Hematopoietic multipotent progenitor cell treated with erythropoietin and hydrocortisone succinate and interleukin-3 and kit ligand, for 4 days (in vitro differentiated cells): ENCODE data around the gene CCR3.
A peak's percentile ranks its signal among the peaks of the same experiment; 100 is the strongest.

Experiments used
- DNase-seq: peaks from one replicate; pipeline ENCODE4 v3.0.0-alpha.2; 2015

Gene CCR3

DNA sequence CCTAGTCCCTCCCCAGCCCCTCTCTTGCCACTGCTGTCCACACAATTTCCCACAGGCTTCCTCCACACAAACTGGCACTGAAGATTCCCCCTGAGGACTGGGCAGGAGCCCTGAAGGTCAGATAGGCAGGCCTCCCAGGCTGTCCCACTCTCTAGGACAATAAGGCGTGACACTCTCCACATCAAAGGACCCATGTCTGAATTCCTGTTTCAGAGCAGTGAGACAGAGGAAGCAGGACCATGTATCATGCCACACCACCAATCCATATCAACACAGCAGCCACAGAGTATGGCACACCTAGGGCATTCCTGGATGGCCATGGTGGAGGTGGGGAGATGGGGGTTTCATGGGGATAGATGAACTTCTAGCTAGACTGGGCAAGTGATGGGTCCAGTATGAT lies 20.3 kb upstream of the CCR3 start:
- DNase-seq = no peak

DNA sequence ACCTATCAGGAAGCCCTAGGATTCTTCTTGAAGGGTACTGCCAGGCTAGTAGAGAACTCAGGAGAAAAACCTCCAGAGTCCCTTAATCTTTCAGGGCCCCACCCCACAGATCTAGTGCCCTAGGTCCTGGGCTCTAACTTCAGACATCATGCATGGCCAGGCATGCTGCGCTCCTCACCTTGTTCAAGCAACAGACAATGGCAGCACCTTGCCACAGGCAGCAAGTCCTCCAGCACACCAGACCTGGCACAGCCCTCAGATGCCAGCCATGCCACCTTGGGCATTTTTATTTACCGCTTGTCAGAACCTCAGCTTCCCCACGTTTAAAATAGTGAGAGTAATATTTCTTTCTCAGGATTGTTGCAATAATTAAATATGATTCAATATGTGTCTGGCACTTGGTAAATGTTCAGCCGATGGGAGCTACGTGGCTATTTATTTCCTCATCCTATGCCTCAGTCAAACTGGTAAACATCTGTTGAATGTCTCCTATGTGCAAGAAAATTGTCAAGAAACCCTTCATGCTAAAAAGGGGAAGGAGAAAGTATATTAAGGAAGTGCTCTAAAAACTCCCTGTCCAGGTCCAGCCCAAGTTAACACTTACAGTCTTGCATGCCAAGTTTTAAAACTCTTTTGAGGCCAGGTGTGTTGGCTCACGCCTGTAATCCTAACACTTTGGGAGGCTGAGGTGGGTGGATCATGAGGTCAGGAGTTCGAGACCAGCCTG lies 19.7 kb upstream of the CCR3 start:
- DNase-seq = peak; percentile 79

DNA sequence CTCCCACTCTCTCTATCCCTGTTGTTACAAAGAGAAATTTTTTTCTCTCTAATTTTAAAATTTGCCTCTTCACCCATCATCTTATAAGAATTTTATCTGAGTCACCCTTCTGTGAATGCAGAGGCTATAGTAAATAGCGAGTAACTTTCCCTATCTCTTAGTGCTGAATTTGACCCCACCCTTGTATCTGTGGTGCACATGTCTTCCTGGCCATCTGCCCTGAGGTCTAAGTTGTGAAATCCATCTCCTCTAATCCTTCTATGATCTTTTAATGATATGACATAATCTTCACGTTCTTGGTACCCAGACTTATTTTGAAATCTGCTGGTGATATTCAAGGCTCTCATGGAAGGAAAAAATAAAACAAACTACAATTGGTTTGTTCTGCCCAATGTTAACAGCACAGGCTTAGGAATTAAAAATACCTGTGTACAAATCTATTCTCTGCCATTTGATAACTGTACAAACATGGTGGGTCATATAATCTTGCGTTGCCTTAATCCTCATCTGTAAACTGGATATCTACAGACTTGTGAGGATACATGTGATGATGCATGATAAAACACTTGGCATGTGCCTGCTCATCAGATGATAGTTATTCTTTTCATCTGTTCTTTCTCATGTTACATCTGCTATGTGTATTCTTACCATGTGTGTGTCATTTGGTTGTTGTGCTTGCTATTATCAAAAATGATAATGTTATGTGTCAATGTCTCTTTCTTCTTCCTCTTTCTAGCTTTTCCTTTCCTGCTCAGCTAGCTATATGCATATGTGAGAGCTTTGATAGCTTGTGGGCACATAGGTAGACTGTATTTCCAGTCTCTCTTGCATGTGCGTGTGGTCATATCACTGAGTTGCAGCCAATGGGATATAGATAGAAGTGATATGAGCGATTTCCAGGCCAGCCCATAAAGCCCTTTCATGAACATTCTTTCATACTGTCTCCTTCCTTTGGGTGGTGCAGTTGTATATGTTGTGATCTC lies 13.7 kb upstream of the CCR3 start:
- peak; percentile 96 for DNase-seq

DNA sequence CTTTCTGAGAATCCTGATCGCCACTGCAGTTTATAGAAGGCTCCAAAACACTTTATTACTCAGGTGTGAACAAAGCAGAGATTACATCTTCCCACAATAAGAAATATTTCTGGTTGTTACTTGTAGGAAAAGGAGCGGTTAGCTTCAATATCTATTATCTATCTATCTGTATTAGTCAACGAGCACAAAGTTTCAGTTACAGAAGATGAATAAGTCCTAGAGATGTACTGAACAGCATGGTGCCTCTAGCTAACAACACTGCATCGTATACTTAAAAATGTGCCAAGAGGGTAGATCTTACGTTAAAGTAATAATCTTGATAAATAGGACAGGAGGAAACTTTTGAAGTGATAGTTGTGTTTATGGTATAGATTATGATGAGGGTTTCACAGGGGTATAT lies 10.9 kb upstream of the CCR3 start:
- no peak for DNase-seq

DNA sequence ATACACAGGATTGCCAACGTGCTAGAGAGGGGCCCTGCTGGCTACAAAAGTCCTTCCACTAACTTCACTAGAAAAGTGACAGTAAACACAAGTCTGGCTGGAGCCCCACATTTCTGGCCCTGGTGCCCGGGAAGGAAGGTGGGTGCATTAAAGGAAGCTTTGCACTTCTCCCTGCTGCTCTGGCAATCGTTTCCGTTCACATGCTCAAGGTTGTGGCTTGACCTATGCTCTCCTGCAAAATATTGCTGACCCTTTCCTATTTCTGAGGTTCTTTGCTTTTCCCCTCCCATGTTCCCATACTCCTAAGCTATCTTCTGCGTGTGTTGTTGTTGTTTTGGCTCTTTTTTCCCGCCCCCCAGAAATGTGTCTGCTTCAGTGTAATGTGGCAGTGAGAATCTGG lies 9.1 kb upstream of the CCR3 start:
- DNase-seq = no peak

DNA sequence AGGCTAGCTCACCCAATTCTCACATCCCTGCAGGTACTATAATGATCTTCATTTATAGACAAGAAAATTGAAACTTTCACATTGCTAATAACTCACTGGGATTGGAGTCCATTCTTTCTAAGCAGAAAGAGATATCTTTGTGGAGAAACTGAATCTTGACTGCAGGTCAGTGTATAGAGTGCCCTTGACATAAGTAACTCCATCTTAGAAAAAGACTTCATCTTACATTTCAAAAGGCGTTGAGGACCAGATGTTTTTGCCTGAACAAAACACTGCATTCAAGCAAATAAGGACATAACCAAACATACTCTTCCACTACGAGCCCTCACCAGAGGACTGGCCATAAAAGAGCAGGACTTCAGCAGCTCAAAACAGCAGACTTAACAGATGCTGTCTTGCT lies 6.8 kb upstream of the CCR3 start:
- peak; percentile 34 for DNase-seq

DNA sequence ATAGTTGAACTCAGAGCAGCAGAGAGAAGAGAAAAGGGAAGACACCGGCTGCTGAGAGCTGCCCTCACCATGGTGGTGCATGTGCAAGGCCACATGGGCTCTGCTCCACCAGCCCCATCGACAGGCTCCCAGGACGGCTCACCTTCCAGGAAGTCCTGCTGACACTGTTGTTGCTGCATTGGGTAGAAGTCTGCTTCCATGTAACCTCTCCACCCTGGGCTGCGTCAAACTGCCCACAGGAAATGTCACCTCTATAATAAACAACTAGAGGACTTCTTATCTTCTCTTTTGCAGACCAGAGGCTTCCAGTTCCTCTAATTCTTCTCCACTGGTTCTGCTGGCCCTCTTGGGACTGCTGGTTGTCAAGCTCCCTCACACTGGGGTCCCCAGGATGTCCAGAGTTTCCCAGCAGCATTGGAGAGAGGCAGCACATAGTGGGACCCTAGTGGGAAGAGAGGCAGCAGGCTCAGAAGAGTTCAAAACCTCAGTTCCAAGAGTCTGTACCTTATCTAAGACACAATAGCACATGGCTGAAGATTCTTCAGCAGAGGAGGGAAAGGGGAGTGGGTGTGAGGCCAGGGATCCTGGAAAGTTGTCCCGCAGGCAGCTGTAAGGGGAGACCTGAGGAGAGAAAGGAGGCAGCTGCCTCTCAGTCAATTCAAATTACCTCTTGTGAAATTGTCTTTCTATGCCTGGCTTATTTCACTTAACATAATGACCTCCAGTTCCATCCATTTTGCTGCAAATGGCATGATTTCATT lies 5.8 kb upstream of the CCR3 start:
- DNase-seq = peak; percentile 83

DNA sequence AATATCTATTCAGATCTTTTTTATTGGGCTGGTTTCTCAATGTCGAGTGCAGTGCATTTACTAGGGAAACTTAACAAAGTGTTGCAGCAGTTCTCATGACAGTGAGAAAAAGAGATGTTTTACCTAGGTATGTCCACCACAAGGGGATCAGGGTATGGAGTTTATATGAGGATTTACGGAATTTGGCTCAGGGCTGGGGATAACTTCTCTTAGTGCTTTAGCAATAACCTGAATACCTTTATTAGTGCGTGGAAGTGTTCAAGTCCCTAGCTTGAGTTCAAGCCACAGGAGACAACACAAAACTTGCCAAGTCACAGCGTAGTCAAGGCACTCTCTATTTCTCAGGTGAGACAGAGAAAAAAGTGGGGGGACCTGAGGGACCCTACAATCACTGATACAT lies 3.9 kb upstream of the CCR3 start:
- DNase-seq = no peak

DNA sequence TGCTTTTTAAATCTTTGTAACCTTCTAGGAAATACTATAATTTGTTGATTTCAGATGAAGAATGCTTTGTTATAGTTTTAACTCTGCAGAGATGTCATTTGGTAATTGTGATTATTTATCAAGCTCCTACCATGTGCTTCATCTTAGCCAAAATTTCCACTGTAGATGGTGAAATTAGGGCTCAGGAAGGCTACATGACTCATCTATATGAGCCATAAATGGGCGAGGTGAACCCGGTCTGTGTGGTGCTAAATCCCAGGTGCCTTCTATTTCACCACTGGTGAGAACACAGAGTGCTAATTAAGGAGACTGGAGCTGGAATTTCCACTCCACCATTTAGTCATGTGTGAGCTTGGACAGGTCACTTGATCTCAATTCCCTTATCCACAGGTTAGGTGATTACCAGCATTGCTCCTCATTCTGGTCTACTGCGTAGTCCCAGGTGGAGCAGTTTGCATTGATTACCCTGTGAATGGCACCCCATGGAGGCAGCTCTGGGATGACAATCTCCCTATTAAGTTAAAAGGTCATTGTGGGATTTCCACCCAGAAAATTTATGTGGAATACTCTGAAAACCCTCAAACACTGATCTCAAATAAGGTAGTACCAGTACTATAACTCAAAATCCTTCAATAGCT lies 2.8 kb upstream of the CCR3 start:
- no peak for DNase-seq

DNA sequence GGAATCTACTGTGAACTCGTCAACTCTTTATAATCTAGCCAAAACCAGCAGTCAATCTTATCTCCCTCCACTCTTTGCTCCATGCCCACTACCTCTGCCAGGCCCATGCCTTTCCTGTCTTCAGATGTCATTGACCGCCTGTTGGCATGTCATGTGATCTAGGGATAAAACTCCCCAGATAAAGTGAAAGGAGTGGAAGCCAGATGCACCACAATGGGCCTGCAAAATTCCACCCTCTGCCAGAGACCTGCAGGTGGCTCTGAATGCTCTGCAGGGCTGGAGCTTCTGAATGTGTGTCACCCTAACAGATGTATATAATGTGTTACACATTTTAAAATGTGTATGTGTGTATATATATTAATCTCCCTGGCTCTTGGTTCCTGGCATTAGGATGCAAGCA lies 2.3 kb upstream of the CCR3 start:
- peak; percentile 38 for DNase-seq

DNA sequence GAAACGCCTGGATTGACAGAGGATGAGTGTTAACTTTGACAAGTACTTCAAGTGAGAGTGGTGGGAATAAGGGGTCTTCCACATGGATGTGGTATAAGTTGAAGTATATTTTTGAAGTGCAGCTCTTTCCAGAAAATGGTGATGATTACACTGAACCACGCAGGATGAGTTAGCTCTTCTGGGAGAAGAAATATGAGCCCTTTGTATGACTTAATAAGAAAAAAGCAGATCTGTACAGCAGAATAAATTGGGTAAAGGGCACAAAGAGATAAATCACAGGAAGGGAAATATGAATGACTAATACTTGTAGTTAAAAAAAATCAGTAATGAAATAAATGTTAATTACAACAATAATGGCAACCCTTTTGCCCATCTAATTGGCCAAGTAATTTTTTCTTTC lies 1.3 kb downstream of the CCR3 start:
- no peak for DNase-seq

DNA sequence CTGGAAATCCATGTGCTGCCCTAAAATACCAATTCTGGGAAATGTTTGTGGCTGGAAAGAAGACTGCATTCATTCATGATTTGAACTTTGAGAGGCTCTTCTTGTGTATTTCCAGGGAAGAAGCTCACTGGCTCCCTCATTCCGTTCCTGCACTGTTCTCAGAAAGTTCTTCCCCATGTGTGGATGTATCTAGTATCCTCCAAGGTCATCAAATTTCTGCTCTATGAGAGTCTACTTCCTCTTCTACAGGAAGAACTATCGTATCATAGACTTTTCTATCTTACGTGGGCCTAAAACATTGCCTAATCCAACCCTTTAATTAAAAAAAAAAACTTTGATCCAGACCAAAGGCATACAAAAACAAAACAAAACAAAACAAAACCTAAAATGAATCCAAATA lies 2.9 kb downstream of the CCR3 start:
- no peak for DNase-seq

DNA sequence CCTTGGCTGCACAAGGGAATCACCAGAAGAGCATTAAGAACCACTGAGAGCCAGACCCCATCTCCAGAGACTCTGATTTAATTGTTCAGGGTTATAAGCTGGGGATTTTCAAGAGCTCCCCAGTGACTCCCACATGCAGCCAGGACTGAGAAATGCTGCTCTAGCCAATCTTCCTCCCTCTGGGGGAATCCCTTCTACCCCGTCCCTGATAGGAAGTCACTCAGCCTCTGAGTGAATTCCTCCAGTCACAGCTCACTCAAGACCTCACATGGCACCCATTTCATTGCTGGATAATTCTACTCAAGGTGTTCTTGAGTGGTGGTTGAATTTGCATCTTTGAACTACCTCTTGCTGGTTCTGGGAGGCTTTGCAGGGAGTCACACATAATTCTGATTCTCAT lies 10.7 kb downstream of the CCR3 start:
- no peak for DNase-seq

DNA sequence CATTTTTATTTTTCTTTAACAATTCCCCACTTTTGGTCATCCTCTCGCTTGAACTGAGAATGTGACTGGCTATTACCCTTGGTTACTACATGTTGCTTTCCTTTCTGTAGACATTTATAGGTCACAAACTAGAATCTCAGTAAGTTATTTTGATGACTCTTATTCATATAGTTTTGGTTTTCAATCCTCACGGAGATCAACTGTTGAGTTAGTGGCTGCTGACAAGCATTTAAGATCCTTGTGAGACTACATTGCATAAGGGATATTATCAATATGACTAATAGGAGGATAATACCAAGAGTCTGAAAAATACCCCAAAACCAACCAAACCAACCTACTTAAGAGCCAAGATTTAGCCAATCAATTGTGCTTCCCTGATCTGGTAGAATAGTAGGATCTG lies 16.3 kb downstream of the CCR3 start:
- no peak for DNase-seq

DNA sequence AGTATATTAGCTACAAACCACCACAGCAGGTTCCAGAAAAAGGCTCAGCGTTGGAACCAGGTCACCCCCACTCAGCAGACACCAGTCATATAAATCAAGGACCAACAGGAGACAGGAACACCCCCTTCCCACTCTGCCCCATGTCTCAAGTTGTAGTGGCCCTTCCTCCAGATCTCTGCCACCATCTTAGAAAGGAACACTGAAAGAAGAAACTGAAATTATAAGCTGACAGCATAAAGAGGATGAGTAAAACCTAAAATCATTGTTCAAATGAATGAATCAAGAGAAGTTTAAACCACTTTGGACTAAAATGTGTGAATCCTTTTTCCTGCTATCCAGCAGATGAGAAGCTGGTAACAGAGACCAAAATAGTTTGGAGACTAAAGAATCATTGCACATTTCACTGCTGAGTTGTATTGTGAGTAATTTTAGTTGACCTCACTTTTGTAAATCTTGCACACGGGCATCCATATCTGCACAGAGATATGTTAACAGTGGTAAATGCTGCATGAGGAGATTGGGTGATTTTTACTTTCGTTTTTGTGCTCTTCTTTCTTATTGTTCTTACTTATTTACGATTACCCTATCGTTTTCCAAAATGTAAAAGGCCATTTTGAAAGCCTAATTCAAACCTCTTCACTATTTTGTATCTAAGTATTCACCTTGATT lies 19.8 kb downstream of the CCR3 start:
- DNase-seq = peak; percentile 26

DNA sequence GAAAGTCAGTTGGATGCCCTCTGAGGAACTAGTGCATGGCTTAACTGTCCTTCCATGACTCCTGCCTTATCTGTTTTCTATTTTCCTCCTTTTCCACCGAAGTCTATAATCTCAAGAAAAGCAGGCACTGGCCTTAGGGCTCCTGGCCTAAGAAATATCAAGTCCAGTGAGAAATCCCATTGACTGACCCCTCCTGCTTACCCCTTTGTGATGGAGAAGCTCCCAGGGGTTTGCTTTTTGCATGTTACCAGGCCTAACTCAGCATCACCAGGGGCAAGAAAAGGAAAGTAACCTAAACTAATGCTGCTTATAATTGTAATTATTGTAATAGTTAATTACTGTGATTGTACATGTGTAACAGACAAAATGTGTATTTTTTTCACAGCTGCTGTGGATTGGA lies 21.7 kb downstream of the CCR3 start:
- no peak for DNase-seq

DNA sequence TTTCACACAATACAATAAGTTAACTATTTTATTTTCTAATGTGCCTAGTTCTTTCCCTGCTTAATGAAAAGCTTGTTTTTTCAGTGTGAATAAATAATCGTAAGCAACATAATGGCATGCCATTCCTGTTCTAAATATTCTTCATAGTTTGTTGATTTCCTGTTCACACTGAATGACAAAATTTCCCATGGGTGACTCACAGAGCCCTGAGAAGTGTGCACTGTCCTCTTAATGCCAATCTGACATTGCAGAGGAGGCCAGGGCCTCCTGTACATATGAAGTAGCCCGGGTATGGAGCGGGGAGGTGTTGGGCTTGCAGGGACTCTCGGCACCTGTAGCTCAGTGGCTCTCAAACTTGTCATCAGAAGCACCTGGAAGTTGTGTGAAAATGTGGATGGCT lies 24.3 kb downstream of the CCR3 start:
- no peak for DNase-seq

DNA sequence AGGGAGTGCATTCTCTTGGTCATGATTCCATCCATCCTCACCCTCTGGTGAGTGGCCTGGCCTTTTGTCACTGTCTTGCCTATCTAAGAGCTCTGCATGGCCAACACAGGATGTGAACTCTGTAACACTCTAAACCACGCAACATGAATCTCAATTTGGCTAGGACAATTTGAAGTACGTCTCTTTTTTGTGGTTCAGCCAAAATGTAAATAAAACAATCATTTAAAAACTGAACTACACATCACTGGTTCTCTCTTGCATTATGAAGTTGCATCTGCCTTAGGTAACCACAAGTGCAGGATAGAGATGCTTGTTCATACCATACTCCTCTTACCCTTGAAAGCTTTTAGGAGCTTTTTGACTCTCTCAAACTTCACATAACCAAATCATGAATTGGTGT lies 27.3 kb downstream of the CCR3 start:
- DNase-seq = no peak

DNA sequence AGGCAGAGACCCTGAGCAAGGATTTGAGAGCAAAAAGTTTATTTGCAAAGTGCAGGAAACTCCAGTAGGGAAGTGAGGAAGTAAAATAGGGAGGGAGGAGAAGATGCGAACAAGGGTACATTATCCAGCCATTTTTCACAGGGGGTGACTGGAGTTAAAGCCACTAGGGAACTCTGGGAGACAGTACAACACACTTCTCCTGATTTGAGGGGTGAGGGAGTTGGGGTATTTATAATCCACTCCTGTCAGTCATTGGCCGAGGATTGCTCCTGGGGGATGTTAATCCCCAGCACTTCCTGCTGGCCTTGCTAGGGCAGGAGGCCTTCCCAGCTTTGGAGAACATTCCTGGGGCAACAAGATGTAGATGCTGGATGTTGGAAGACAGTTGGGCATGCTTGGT lies 28.2 kb downstream of the CCR3 start:
- DNase-seq = no peak

DNA sequence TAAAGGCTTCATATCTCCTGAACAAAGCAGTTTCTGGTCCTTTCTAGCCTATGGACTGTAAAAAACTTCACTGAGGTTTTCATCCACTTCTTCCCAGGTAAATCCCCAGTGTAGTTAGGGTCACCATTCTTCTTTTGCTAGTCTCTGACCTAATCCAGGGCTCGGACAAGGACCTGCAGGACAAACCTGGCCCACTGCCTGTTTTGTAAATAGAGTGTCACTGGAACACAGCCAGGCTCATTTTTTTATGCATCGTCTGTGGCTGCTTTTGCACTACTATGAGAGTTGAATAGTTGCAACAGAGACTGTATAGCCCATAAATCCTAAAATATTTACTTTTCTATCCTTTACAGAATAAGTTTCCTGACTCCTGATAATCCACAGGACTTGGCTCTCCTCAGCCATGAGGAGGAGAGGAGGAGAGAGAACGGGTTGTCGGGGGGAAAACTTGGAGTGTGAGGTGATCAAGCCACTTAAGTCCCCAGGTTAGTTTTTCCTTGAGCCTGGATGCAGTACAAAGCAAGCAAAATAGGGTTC lies 29.0 kb downstream of the CCR3 start:
- no peak for DNase-seq

DNA sequence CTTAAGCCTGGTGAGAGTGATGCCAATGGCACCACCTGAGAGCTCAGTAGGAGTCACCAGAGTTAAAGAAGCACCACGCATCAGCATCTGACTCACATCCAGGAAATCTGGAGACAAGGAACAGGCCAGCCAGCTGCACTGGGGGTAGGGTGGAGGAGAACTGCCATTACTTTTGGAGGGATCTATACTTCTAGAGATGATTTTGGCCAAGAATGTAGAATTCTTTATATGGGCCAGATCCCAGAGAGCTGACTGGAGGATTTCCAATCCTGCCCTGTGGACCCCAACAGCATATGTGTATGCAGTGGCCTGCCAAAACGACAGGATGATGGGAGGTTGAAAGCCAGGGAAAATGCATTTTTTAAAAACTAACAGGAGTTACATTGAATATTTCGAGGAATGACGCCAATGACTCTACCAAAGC lies 29.8 kb downstream of the CCR3 start:
- DNase-seq = no peak

DNA sequence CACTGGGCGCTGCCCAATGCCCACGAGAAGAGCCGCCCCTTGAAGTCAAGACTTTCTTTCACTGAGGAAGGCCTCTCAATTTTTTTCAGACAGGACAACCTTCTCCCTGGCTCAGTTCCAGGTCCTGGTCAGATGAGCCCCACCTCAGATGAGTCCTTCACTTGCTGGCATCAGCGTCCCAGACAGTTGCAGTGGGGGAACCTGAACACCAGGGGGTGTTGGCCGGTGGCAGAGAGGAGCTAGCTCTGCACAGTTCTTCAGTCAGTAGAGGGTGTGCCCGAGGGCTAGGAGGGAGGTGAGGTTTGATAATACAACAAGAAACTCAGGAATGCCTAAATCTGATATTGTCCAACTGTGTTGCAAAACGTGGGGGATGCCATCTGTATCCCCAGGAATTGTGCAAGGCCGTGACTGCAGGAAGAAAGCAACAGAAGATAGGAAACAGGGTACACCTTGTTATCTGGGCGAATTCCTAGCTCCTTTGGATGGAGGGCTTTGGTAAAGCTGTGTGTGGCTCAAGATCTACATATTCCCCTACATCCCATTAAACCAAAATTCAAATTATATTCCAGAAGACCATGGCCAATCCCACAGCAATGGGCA lies 34.3 kb downstream of the CCR3 start:
- DNase-seq = peak; percentile 83
